UCSD-AML1 (cell line): ENCODE measurements around the gene ZNF285.
"Not testable (repeated sequence)": the region's sequence is repeated elsewhere in the genome, so short reads cannot be mapped to it uniquely, and the experiment has no call there.

Experiments used
- DNase-seq: peaks from one replicate; lab custom pipeline; 2025; ENCODE audit not compliant: unreplicated experiment; lab: John Stamatoyannopoulos, UW

ZNF285 gene

DNA sequence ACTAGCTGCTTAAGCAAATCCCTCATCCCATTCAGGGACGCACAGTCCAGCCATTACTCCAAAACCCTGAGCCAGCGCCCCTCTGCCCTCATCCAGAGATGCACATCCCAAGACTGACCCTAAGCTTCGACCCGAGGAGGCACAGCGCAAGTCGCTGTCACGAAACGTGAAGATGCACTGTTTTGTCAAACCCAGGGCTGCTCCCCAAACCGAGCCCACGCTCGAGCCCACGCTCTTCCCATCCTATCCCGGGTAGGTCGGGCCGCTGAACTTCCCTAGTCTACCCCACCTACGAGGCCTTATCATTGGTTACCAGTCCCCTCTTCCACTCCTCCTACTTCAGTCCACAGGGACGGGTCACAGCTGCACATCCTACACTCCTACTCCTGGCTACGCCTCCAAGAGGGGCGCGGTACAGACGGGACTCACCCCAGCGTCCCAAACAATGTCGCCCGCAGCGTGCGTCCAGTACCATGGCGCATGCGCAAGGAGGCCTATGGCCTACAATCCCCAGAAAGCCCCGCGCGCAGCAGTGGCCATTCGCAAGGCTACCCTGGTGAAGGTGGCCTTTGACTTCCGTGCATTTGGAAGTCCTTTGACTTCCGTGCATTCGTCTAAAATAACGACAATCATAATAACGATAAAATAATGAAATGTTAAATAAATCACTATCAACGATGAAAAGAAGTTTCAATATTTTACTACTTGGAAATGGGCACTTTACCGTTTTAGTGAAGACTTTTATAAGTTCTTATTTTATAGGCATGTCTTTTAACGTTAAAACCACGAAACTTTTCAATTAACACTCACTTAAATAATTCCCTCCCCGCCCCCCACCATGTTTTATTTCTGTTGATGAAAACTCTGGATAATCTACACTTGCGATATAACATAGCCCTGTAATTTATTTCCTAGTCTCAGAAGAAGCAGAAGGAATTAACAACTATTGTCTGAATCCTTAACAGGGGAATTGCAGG is at the start of gene ZNF285:
Gene ZNF285 (minus strand): TSS at position 470 of the 977 bp plus-strand sequence. CDS start 4,395 bp downstream, outside the sequence.
- DNase-seq, result no peak

DNA sequence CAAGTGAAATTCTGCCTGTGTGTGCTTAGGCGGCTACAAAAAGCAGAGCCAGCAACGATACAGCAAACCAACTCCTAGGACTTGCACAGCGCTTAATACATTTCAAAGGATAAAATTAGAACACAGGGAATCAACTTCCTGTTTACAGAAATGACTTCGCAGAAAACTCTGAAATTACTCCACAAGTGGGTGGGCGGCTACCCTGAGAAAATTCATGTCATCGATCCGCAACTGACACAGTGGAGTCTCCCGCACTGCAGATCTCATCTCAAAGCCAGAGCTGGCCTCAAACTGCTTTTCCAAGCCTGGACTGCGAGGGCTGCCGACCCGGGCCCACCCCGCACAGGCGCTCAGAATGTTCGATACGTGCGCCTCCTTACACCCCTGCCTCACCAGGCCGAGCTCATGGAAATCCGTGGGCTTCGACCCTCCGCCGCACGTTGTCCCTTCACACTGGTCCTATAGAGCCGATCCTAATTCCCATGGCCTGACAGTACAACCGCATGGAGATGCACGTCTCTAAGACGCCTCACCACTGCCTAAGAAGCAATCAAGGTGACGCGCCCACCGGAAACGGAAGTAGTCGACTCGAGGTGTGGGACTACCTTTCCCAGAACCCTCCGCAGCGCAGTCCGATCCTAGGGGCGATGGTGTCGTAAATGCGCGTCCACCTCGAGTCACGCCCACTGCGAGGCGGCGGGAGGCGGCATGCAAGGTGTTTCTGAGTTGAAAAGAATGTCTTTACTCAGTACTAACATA is 46.7 kb upstream of the ZNF285 start, which contains the start of gene ZNF229:
Gene ZNF229 (minus strand): TSS at position 557 of the 759 bp plus-strand sequence. CDS start 5,625 bp downstream, outside the sequence.
- DNase-seq, result peak; percentile 42

DNA sequence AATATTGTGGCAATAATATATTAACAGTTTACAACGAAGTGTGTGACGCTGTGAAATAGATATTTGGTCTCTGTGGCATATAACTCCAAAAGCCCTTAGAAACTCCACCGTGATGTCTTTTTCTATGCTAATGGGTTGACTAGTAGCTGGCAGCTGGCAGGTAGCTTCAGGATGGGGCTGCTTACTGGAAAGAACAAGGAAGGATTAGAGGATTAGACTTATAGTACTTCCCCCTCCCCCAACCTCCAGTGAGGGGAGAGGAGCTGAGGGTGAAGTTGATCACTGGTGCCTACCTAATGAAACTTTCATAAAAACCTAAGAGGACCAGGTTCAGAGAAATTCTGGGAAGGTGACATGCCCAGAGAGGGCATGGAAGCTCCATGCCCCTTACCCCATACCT is 37.0 kb upstream of the ZNF285 start:
- no peak for DNase-seq

DNA sequence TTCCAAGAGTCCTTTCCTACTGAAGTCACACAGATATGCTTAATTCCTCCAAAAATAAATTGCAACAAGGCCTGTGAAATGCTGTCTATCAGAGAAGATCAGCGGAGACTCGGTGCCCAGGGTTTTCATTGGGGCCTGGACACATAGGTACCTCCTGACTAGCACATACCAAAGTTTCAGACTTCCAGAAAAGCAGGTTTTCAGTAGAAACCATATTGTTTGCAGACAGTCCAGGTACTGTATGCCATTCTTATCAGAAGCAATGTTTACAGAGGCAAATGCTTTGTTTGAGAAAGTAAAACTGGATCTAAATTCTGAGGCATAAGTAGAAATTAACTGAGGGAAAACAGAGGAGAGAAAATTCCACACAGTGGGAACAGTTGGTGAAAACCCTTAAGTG is 34.0 kb upstream of the ZNF285 start:
- DNase-seq, result no peak

DNA sequence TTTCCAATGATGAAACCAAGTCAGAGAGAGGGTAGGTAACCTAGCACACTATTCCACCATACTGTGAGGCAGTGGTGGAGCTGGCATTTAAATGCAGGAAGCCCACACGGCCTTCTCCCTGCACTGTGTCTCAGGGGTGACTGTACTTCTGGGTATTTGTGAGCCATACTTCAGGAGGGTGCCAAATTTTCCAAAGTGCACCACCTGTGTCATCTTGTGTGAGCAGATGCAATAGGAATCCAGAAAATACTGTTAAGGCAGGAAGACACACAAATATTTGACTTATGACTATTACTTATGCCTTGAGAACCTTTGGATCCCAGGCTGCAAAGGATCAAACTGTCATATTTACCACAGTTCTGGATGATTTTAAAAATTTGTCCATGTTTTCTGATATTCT is 29.5 kb upstream of the ZNF285 start:
- DNase-seq, result no peak

DNA sequence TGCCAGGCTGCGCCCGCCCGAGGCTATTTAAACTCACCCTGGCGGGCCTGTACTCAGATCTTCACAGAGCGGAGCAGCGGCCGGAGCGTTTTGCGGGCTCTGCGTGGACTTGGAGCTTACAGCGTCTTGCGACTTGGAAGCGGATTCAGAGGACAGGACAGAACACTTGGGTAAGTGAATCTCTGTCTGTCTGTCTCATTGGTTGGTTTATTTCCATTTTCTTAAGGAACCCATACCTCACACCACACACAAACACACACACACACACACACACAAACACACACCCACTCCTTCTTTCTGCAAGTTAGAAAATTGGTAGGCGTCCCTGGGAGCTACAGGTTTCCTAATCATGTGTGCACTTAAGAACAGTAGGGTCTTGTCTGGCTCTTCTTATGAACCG is 14.1 kb upstream of the ZNF285 start:
- DNase-seq, result not testable (repeated sequence)

DNA sequence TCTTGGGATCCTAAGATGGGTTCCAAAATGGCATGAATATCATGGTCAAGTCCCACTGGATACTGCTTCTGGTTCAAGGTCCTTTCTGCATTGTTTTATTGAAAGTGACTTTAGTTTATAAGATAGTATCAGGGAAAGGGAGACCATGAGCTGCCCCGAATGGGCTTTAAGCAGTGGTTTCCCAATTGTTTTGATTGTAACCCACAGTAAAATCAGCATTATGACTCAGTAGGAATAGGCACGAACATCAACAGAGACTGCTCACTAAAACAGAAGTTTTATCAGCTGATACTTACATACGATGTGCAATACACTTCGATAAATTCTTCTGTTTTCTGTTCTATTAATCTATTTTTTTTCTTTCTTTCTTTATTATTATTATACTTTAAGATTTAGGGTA is 12.1 kb downstream of the ZNF285 start:
- DNase-seq, result not testable (repeated sequence)

DNA sequence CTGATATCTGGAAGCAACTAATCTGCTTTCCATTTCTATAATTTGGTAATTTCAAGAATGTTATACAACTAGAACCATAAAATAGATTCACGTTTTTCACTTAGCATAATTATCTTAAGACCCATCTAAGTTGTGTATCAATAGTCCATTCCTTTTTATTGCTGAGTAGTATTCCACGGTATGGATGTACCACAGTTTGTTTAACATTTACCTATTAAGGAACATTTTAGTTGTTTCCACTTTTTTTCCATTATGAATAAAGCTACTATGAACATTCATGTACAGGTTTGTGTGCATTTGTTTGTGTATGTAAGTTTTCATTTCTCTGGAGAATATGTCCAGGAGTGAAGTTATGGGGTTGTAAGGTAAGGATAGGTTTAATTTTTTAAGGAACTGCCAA is 26.6 kb downstream of the ZNF285 start:
- DNase-seq, result no peak

DNA sequence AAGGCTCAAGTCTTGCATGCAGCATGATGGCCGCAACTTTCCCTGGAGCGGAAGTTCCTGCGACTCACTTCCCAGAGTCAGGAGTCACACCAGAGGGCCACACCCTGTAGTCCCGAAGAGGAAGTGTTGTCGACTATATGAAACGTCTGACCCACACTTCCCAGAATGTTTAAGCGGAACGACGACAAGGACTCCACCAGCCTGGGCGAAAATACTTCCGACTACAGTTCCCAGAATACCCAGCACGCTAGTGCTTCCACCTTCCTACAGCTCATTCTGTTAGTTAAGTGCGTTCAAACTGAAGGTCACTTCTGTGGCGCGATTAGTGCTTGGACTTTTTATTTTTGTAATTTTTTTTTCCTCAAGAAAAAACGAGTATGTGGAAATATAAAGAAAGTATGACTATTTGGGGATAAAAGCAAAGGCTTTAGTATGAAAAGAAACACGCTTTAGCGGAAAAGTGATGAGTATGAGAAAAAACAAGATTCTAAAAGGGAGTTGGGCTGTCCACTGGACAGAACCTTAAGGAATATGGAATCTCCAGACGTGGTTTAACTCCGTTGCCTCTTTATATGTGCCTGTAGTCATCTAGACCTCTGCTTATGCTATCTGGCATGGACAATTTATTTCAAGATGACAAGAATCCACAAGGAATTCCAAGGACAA is 29.5 kb downstream of the ZNF285 start:
- no peak for DNase-seq

DNA sequence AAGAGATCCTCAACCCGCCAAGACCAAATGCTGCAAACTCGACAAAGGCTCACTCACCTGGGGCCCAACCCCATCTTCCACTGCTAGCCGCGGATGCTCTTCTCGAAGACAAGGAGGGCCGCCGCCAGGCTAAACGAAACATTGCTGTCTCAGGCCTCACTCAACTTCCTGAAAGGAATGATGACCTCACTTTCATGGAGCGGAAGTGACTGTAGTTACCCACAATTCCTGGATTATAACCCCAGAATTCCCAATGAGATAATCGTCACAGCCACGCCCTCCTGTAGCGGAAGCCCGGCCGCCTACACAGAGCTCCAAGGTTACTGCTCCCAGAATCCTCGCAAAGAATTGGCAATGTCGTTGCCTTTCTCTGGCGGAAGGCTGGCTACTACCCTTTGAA is 34.4 kb downstream of the ZNF285 start:
- no peak for DNase-seq

DNA sequence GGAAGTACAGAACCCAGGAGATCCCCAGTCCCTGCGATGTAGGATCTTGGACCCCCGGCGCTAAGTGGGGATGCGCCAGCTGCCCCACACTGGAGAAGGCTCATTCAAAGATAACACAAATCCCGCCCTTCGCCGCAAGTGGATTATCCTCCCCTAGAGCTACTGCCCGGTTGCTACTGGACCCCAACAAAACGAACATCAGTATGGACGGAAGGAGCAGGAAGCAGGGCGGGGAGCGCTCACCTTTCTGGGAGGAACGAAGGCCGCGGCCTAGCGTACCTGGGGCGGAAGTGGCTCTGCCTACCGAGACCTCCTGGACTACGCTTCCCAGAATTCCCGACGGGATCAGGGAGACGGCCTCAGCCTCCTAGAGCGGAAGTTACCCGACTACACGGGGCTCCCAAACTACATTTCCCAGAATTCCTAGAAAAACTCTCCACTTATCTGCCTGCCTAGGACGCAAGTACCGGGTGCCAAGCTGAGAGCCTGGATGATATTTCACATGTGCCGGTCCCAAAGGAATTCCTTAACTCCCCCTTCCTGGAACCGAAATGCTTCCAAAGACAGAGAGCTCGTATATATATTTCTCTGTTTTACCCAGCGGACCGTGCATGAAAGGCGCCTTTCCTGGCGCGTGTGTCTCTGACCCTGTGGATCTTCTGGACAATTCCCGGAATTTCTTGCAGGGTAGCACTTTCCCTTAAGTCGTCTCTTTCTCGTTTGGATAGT is 44.9 kb downstream of the ZNF285 start, which contains the start of gene ZNF112:
Gene ZNF112 (minus strand): TSS at position 298 of the 729 bp plus-strand sequence. CDS start 16,141 bp downstream, outside the sequence.
- peak; percentile 63 for DNase-seq

DNA sequence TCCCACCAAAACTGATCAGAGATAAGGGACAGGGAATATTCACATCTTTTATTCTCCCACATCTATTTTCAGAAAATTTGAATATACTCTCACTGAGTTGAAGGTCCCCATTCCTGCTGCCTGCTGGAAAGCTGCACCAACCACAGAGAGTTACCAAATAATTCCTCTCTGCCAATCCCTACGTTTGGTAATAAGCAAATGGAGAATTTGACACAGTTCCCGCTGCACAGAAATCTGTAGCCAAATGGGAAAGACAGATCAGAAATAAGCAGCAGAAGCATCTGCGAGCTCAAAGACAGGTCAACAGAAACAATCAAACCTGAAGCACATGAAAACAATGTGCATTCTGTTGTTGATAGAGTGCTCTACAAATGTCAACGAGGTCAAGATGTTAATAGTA is 54.9 kb downstream of the ZNF285 start:
- no peak for DNase-seq

DNA sequence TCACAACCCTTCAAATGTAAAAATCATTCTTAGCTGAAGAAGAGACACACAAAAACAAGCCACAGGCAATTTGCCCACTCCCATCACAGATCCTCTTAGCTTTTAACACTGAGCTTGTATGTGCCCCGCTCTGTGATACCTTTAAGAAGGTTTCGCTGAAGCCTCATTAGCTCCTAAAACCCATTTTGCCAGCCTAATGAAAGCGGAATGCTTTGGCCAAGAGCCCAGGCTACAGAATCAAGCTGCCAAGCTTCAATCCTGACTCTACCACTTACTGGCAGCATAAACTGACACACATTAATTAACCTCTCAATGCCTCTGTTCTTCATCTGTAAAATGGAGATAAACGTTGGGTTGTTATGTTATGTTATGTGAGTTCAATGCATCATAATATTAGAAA is 55.4 kb downstream of the ZNF285 start:
- DNase-seq, result no peak

DNA sequence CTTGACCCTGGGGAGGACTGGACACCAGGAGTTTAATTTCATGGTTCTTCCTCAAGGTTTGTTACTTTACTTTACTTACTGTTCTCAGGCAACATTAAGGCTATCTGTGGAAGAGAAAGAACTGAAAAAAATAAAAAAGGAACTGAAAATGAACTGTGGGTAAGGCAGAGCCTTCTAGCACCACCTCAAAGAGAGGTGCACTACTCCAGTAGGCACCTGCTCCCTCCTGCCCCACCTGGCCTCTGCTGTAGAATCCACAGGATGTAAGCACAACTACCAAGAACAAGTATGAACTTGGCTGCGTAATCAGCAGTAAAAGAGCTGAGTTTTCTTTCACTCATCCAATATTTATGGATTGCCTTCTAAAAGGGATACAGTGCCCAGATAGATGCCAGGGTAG is 57.2 kb downstream of the ZNF285 start:
- no peak for DNase-seq

DNA sequence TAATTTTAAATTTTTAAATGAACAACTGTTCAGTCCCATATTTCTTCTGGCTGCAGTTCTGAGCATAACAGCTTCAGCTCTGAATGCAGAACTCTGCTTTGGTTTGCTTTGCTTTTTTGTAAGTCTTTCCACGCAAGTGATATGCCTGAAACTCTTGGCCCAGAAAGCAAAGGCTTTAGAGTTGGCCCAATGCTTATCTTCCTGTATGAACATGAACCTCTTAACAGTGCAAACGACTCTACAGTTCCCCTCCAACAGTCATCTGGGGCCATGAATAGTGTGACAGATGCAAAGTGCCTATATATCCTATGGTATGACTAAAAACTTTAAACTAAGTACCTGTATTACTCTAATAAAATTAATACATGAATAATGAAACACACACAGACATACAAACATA is 59.6 kb downstream of the ZNF285 start:
- DNase-seq, result no peak

DNA sequence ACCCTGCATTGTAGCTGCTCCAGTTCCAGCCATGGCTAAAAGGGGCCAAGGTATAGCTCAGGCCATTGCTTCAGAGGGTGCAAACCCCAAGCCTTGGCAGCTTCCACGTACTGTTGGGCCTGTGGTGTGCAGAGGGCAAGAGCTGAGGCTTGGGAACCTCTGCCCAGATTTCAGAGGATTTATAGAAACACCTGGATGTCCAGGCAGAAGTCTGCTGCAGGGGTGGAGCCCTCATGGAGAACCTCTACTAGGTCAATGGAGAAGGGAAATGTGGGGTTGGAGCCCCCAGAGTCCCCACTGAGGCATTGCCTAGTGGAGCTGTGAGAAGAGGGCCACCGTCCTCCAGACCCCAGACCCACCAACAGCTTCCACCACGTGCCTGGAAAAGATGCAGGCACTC is 66.8 kb downstream of the ZNF285 start:
- DNase-seq, result not testable (repeated sequence)
